CD4-positive, CD25-positive, alpha-beta regulatory T cell (primary cell): ENCODE results near the gene TCEANC2. TPM values are rescaled to one million over a fixed set of nuclear protein-coding genes. Genes with fewer than 3 reads are reported as not detected.

Experiments
- ATAC-seq, 2 donors: fragments of 150-1000 bp; cut with Tn5 transposase; one replicate each; pipeline ENCODE4 v1.10.0; 2021; ENCODE audit warnings: low read depth in 2 of 2, moderate number of reproducible peaks in 2 of 2, moderate library complexity in 1 of 2
- DNase-seq, 3 donors: peaks; one replicate each; pipeline versions ENCODE4 v3.0.0 to v3.0.0-alpha.2; 2012 to 2022; ENCODE audit warnings: mixed read lengths in 1 of 3
- H3K27ac ChIP-seq: one replicate; pipeline ENCODE4 v1.7.0; 2013; ENCODE audit warnings: mild to moderate bottlenecking, low read length; ENCODE audit not compliant: insufficient read depth, poor library complexity, severe bottlenecking
- H3K27me3 ChIP-seq: one replicate; pipeline ENCODE4 v1.7.0; 2013; ENCODE audit warnings: low read length; ENCODE audit not compliant: control insufficient read depth, insufficient read depth
- H3K36me3 ChIP-seq: one replicate; pipeline ENCODE4 v1.7.0; 2013; ENCODE audit warnings: mild to moderate bottlenecking, low read length, moderate library complexity; ENCODE audit not compliant: control insufficient read depth, insufficient read depth
- H3K4me1 ChIP-seq: 2 replicates; pipeline ENCODE4 v1.7.0; 2013; ENCODE audit warnings: mild to moderate bottlenecking, low read length; ENCODE audit not compliant: insufficient read depth, control insufficient read depth, poor library complexity, severe bottlenecking
- H3K4me3 ChIP-seq: one replicate; pipeline ENCODE4 v1.7.0; 2013; ENCODE audit warnings: low read depth, mild to moderate bottlenecking, low read length, moderate library complexity
- H3K9me3 ChIP-seq, 2 experiments: 1 replicate in 1 of 2; 2 replicates in 1 of 2; pipeline ENCODE4 v1.7.0; 2013; ENCODE audit warnings: low read length in 2 of 2, mild to moderate bottlenecking in 1 of 2, moderate library complexity in 1 of 2; ENCODE audit not compliant: control insufficient read depth in 2 of 2
- H3K27ac Mint-ChIP-seq, 3 donors: one replicate each; pipeline ENCODE4 v1.8.0; 2020 to 2022; ENCODE audit warnings: mild to moderate bottlenecking in 3 of 3, mixed read lengths in 3 of 3, moderate library complexity in 2 of 3
- H3K27me3 Mint-ChIP-seq: one replicate; pipeline ENCODE4 v1.8.0; 2022; ENCODE audit warnings: mild to moderate bottlenecking, mixed read lengths
- H3K36me3 Mint-ChIP-seq: one replicate; pipeline ENCODE4 v1.8.0; 2020; ENCODE audit warnings: mixed read lengths
- H3K4me1 Mint-ChIP-seq, 4 donors: one replicate each; pipeline ENCODE4 v1.8.0; 2020 to 2022; ENCODE audit warnings: mixed read lengths in 4 of 4, mild to moderate bottlenecking in 1 of 4
- H3K4me3 Mint-ChIP-seq, 4 donors: one replicate each; pipeline ENCODE4 v1.8.0; 2020 to 2022; ENCODE audit warnings: mild to moderate bottlenecking in 4 of 4, mixed read lengths in 4 of 4, moderate library complexity in 3 of 4
- H3K9me3 Mint-ChIP-seq, 7 donors: one replicate each; pipeline ENCODE4 v1.8.0; 2020 to 2022; ENCODE audit warnings: mixed read lengths in 7 of 7, mild to moderate bottlenecking in 3 of 7, moderate library complexity in 2 of 7
- polyA plus RNA-seq, 4 donors: library from polyadenylated mRNA; unstranded; fragments of 300-500 nt; fragmentation: Illumina TruSeq; gene quantifications; one replicate each; pipeline ENCODE4 v1.2.3, GENCODE V29; 2021
- total RNA-seq: library from RNA; stranded (reverse); gene quantifications from one replicate; pipeline ENCODE4 v1.2.3, GENCODE V29; 2022

Gene TCEANC2
- total and polyA plus RNA-seq, 5 donors from 2014 or later = 3.6 to 8.4 (median 6.2) TPM

GRCh38 chr1:54080598-54081049 lies 27.2 kb downstream of the TCEANC2 start:
- Histone ChIP-seq H3K9me3 (no peaks in the 10 kb centered on the region), H3K27ac (no peak overlapping the region), H3K4me1 (no peaks in the 10 kb centered on the region), H3K27me3 (no peaks in the 10 kb centered on the region), H3K36me3 (peaks cover 5% of the 10 kb centered on the region), H3K4me3 (no peak overlapping the region)
- Mint-ChIP-seq H3K4me3 (no peak overlapping the region), H3K36me3 (peaks cover 15% of the 10 kb centered on the region), H3K27ac (no peak overlapping the region), H3K4me1 (peaks cover 3 to 14% (median 9%) of the 10 kb centered on the region in 4 donors), H3K9me3 (no peaks in the 10 kb centered on the region), H3K27me3 (no peaks in the 10 kb centered on the region)
- ATAC-seq (no peak), DNase-seq (no peak)

GRCh38 chr1:54081306-54082270 lies 28.2 kb downstream of the TCEANC2 start:
- H3K9me3 ChIP-seq = no peaks in the 10 kb centered on the region
- Mint-ChIP-seq H3K9me3 (no peaks in the 10 kb centered on the region), H3K4me3 (no peak overlapping the region), H3K27me3 (no peaks in the 10 kb centered on the region), H3K27ac (no peak overlapping the region), H3K36me3 (peaks cover 15% of the 10 kb centered on the region), H3K4me1 (peaks cover 3 to 20% (median 10%) of the 10 kb centered on the region in 4 donors)
- H3K4me3 ChIP-seq = no peak overlapping the region
- ATAC-seq (peak; percentile 55 to 65), DNase-seq (peak; percentile 24 to 71 (median 27))
- no peaks in the 10 kb centered on the region for H3K36me3 ChIP-seq
- H3K4me1 ChIP-seq = no peaks in the 10 kb centered on the region
- H3K27ac ChIP-seq = no peak overlapping the region
- H3K27me3 ChIP-seq = no peaks in the 10 kb centered on the region

GRCh38 chr1:54084794-54085193 lies 31.4 kb downstream of the TCEANC2 start:
- Mint-ChIP-seq H3K4me1 (peaks cover 0 to 23% (median 8%) of the 10 kb centered on the region in 4 donors), H3K27ac (no peak overlapping the region), H3K4me3 (no peak overlapping the region), H3K36me3 (peaks cover 18% of the 10 kb centered on the region), H3K27me3 (no peaks in the 10 kb centered on the region), H3K9me3 (no peaks in the 10 kb centered on the region)
- Histone ChIP-seq H3K36me3 (peaks cover 7% of the 10 kb centered on the region), H3K27ac (no peak overlapping the region), H3K4me3 (no peak overlapping the region), H3K4me1 (no peaks in the 10 kb centered on the region), H3K27me3 (no peaks in the 10 kb centered on the region), H3K9me3 (no peaks in the 10 kb centered on the region)
- no peak for ATAC-seq
- DNase-seq = no peak

GRCh38 chr1:54086754-54087153 lies 33.3 kb downstream of the TCEANC2 start:
- Mint-ChIP-seq H3K27me3 (no peaks in the 10 kb centered on the region), H3K27ac (peak overlapping the region in 1 of 3 donors; percentile 45), H3K4me3 (no peak overlapping the region), H3K36me3 (peaks cover 18% of the 10 kb centered on the region), H3K9me3 (no peaks in the 10 kb centered on the region), H3K4me1 (peaks cover 0 to 18% (median 5%) of the 10 kb centered on the region in 4 donors)
- no peaks in the 10 kb centered on the region for H3K9me3 ChIP-seq
- H3K27me3 ChIP-seq = no peaks in the 10 kb centered on the region
- H3K4me1 ChIP-seq = no peaks in the 10 kb centered on the region
- no peak for DNase-seq
- no peak overlapping the region for H3K4me3 ChIP-seq
- ATAC-seq = no peak
- no peak overlapping the region for H3K27ac ChIP-seq
- peaks cover 8% of the 10 kb centered on the region for H3K36me3 ChIP-seq

- H3K9me3 ChIP-seq = no peaks in the 10 kb centered on the region
- peaks cover 13% of the 10 kb centered on the region for H3K36me3 ChIP-seq
- ATAC-seq (no peak), DNase-seq (no peak)
- Mint-ChIP-seq H3K27me3 (no peaks in the 10 kb centered on the region), H3K27ac (no peak overlapping the region), H3K36me3 (peaks cover 20% of the 10 kb centered on the region), H3K4me1 (peaks cover 0 to 12% (median 4%) of the 10 kb centered on the region in 4 donors), H3K4me3 (no peak overlapping the region), H3K9me3 (no peaks in the 10 kb centered on the region)
- H3K27ac ChIP-seq = no peak overlapping the region
- no peak overlapping the region for H3K4me3 ChIP-seq
- no peaks in the 10 kb centered on the region for H3K27me3 ChIP-seq
- H3K4me1 ChIP-seq = no peaks in the 10 kb centered on the region
Measured at GRCh38 chr1:54088385-54088784, 35.0 kb downstream of the TCEANC2 start.

GRCh38 chr1:54091666-54092065 lies 38.3 kb downstream of the TCEANC2 start:
- DNase-seq (no peak), ATAC-seq (no peak)
- H3K4me1 Mint-ChIP-seq = peaks cover 0 to 8% (median 3%) of the 10 kb centered on the region in 4 donors
- peaks cover 25% of the 10 kb centered on the region for H3K36me3 ChIP-seq
- H3K27ac ChIP-seq = no peak overlapping the region
- H3K4me3 ChIP-seq = no peak overlapping the region
- no peaks in the 10 kb centered on the region for H3K4me1 ChIP-seq
- H3K27me3 Mint-ChIP-seq = no peaks in the 10 kb centered on the region
- H3K9me3 Mint-ChIP-seq = no peaks in the 10 kb centered on the region
- H3K4me3 Mint-ChIP-seq = no peak overlapping the region
- peaks cover 35% of the 10 kb centered on the region for H3K36me3 Mint-ChIP-seq
- no peak overlapping the region for H3K27ac Mint-ChIP-seq
- H3K27me3 ChIP-seq = no peaks in the 10 kb centered on the region
- no peaks in the 10 kb centered on the region for H3K9me3 ChIP-seq

GRCh38 chr1:54094001-54094729 lies 40.8 kb downstream of the TCEANC2 start:
- Histone ChIP-seq H3K27me3 (no peaks in the 10 kb centered on the region), H3K36me3 (peaks cover 28% of the 10 kb centered on the region), H3K4me1 (no peaks in the 10 kb centered on the region), H3K27ac (no peak overlapping the region), H3K4me3 (no peak overlapping the region), H3K9me3 (no peaks in the 10 kb centered on the region)
- H3K4me3 Mint-ChIP-seq = no peak overlapping the region
- ATAC-seq (no peak), DNase-seq (no peak)
- H3K4me1 Mint-ChIP-seq = peaks cover 0 to 7% (median 5%) of the 10 kb centered on the region in 4 donors
- no peaks in the 10 kb centered on the region for H3K9me3 Mint-ChIP-seq
- H3K27ac Mint-ChIP-seq = peak overlapping the region in 2 of 3 donors; percentile 13 to 53
- peaks cover 49% of the 10 kb centered on the region for H3K36me3 Mint-ChIP-seq
- no peaks in the 10 kb centered on the region for H3K27me3 Mint-ChIP-seq
